ENCODE measurements around the gene MYO3B. TPM values are rescaled to one million over a fixed set of nuclear protein-coding genes. Genes with fewer than 3 reads are reported as not detected.

Gene MYO3B
- total RNA-seq, 1 experiment from 2014 or later = not detected

DNA sequence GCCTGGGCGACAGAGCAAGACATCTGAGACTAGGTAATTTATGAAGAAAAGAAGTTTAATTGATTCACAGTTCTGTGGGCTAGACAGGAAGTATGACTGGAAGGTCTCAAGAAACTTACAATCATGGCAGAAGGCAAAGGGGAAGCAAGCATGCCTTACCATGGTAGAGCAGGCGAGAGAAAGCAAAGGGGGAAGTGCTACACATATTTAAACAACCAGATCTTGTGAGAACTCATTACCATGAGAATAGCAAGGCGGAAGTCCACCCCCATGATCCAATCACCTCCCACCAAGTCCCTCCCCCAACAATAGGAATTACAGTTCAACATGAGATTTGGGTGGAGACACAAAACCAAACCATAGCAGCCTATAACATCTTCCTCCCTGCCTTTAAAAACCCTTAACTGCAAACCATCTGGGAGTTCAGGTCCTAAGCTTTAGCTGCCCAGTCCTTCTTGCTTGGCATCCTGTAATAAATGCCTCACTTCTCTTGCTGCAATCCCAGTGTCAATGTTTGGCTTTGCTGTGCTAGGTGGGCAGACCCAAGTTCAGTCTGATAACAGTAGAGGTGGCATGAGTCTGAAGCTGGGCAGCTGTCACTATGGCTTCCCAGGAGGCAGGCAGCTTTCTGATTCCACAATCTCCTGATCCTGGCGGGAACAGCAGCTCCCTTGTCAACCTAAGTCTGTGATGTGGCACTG, 526.0 kb downstream of the MYO3B start:
- no peaks in the 10 kb centered on the region for H3K36me3 ChIP-seq
- DNase-seq = no peak
- H3K4me3 ChIP-seq = no peak overlapping the region
- no peaks in the 10 kb centered on the region; the same call in 1 of the 2 replicates for H3K27me3 ChIP-seq
- H3K9me3 ChIP-seq = no peaks in the 10 kb centered on the region
